DOHH2 (cell line): ENCODE data around the gene C10orf143.

Source experiments
- EZH2phosphoT487 ChIP-seq: fragments of 200-600 bp; sonication (generic); IDR thresholded peaks from 2 replicates; pipeline ENCODE4 v1.6.1; 2017; ENCODE audit warnings: borderline replicate concordance, mild to moderate bottlenecking, antibody characterized with exemption, low read length, moderate library complexity, mixed read lengths
- TF ChIP-seq, protein P1 (sequence below): fragments of 200-600 bp; sonication (generic); IDR thresholded peaks from one replicate; pipeline ENCODE4 v1.5.1; 2014; ENCODE audit warnings: antibody characterized with exemption, mild to moderate bottlenecking, low read depth, low read length; ENCODE audit not compliant: poor library complexity, severe bottlenecking

DNA sequence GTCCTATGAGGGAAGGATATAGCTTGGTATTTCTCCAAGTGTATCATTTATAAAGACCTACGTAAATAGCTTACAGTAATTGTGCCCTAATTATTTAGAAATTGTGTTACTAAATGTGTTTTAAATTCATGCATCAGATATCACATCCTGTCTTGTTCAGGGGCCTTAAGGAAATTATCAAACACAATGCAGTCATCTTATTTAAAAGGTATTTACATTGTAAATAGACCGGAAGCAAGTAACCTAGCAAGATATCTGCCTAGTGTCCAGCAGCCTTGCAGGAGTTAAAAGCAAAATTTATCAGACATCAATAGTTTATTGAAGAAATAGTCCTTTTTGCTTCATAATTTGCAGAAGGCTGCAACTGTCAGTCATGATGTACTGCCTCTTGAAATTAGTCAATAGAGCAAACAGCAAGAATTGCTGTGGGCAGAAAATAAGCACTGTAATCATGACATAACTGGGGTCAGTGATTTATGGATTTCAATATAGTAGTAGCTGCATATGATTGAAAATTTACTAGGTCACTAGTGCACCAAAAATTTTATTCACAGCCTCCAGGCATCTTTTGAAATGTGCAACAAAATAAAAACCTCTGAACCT, 48.7 kb upstream of the C10orf143 start:
- TF ChIP-seq, protein P1, sequence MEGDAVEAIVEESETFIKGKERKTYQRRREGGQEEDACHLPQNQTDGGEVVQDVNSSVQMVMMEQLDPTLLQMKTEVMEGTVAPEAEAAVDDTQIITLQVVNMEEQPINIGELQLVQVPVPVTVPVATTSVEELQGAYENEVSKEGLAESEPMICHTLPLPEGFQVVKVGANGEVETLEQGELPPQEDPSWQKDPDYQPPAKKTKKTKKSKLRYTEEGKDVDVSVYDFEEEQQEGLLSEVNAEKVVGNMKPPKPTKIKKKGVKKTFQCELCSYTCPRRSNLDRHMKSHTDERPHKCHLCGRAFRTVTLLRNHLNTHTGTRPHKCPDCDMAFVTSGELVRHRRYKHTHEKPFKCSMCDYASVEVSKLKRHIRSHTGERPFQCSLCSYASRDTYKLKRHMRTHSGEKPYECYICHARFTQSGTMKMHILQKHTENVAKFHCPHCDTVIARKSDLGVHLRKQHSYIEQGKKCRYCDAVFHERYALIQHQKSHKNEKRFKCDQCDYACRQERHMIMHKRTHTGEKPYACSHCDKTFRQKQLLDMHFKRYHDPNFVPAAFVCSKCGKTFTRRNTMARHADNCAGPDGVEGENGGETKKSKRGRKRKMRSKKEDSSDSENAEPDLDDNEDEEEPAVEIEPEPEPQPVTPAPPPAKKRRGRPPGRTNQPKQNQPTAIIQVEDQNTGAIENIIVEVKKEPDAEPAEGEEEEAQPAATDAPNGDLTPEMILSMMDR, result no peak
- no peak for TF ChIP-seq EZH2phosphoT487
